HL-60 (cell line): ENCODE measurements around the gene PNMT.

Source experiments
- DNase-seq, 2 experiments: peaks; one replicate each; pipeline ENCODE4 v3.0.0-alpha.2; 2010 to 2020; ENCODE audit warnings: low read depth in 1 of 2, low spot score in 1 of 2
- H3K27ac ChIP-seq: fragments of 250-450 bp; sonication (Bioruptor Pico); replicated peaks from 2 replicates; pipeline ENCODE4 v1.5.1; 2020; ENCODE audit warnings: mild to moderate bottlenecking, moderate library complexity
- H3K27me3 ChIP-seq: fragments of 250-450 bp; sonication (Bioruptor Pico); 2 replicates; pipeline ENCODE4 v1.5.1; 2021; ENCODE audit warnings: mild to moderate bottlenecking, moderate library complexity; ENCODE audit not compliant: insufficient read depth, poor library complexity, severe bottlenecking
- H3K4me3 ChIP-seq: replicated peaks from 2 replicates; pipeline ENCODE4 v1.5.1; 2011; ENCODE audit warnings: mild to moderate bottlenecking, control low read depth, low read length; ENCODE audit not compliant: insufficient read depth
- GABPA ChIP-seq: IDR thresholded peaks from 2 replicates; pipeline ENCODE4 v1.6.1; 2012; ENCODE audit warnings: low read depth
- POLR2AphosphoS5 ChIP-seq: IDR thresholded peaks from 2 replicates; pipeline ENCODE4 v1.6.1; 2012; ENCODE audit warnings: low read depth
- REST ChIP-seq: IDR thresholded peaks from 2 replicates; pipeline ENCODE4 v1.6.1; 2012; ENCODE audit warnings: low read depth; ENCODE audit not compliant: insufficient replicate concordance
- SPI1 ChIP-seq: IDR thresholded peaks from 2 replicates; pipeline ENCODE4 v1.6.1; 2012; ENCODE audit warnings: low read depth, mild to moderate bottlenecking, borderline replicate concordance
- TF ChIP-seq, protein P1 (sequence below): IDR thresholded peaks from one replicate; pipeline ENCODE4 v1.5.1; 2011; ENCODE audit warnings: low read length, control low read depth, inconsistent platforms; ENCODE audit not compliant: insufficient read depth

Gene PNMT

GRCh38 chr17:39715375-39716072 is 47.3 kb downstream of the PNMT start:
- TF ChIP-seq GABPA (no peak), POLR2AphosphoS5 (no peak), REST (no peak), SPI1 (no peak)
- TF ChIP-seq, protein P1, sequence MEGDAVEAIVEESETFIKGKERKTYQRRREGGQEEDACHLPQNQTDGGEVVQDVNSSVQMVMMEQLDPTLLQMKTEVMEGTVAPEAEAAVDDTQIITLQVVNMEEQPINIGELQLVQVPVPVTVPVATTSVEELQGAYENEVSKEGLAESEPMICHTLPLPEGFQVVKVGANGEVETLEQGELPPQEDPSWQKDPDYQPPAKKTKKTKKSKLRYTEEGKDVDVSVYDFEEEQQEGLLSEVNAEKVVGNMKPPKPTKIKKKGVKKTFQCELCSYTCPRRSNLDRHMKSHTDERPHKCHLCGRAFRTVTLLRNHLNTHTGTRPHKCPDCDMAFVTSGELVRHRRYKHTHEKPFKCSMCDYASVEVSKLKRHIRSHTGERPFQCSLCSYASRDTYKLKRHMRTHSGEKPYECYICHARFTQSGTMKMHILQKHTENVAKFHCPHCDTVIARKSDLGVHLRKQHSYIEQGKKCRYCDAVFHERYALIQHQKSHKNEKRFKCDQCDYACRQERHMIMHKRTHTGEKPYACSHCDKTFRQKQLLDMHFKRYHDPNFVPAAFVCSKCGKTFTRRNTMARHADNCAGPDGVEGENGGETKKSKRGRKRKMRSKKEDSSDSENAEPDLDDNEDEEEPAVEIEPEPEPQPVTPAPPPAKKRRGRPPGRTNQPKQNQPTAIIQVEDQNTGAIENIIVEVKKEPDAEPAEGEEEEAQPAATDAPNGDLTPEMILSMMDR: no peak
- no peaks in the 10 kb centered on the region for H3K27me3 ChIP-seq
- no peak for DNase-seq
- no peak overlapping the region for H3K27ac ChIP-seq
- H3K4me3 ChIP-seq: no peak overlapping the region

GRCh38 chr17:39716073-39716818 is 48.0 kb downstream of the PNMT start:
- TF ChIP-seq, protein P1: no peak
- TF ChIP-seq POLR2AphosphoS5: no peak
- TF ChIP-seq REST: no peak
- TF ChIP-seq GABPA: no peak
- no peak for TF ChIP-seq SPI1
- Histone ChIP-seq H3K27ac (no peak overlapping the region), H3K4me3 (no peak overlapping the region), H3K27me3 (no peaks in the 10 kb centered on the region)
- DNase-seq: no peak

- Histone ChIP-seq H3K4me3 (no peak overlapping the region), H3K27ac (no peak overlapping the region), H3K27me3 (no peaks in the 10 kb centered on the region)
- TF ChIP-seq SPI1: no peak
- no peak for DNase-seq
Measured at GRCh38 chr17:39716879-39717536, 48.8 kb downstream of the PNMT start.

DNA sequence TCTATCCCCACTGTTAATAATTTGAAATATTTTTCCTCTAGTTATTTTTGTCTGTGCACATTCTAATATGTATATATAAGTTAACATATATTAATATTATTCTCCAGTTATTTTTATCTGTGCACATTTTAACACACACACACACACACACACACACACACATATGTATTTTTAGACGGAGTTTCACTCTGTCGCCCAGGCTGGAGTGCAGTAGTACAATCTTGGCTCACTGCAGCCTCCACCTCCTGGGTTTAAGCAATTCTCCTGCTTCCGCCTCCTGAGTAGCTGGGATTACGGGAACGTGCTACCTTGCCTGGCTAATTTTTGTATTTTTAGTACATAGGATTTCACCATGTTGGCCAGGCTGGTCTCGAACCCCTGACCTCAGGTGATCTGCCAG is 49.4 kb downstream of the PNMT start:
- TF ChIP-seq, protein P1: no peak
- TF ChIP-seq GABPA (no peak), SPI1 (no peak), REST (no peak), POLR2AphosphoS5 (no peak)
- DNase-seq: no peak
- Histone ChIP-seq H3K27ac (no peak overlapping the region), H3K27me3 (no peaks in the 10 kb centered on the region), H3K4me3 (no peak overlapping the region)
